Heart right ventricle (tissue), 16 donors: ENCODE results near the gene FCER1G. TPM values are rescaled to one million over a fixed set of nuclear protein-coding genes. Genes with fewer than 3 reads are reported as not detected.

ENCODE experiments used
- ATAC-seq, 8 donors: fragments of 200-7000 bp; cut with Tn5 transposase; one replicate each; pipeline ENCODE4 v1.9.1; 2020; ENCODE audit warnings: mild to moderate bottlenecking in 8 of 8, moderate library complexity in 8 of 8, moderate number of reproducible peaks in 1 of 8
- DNase-seq, 2 donors: peaks; one replicate each; pipeline ENCODE4 v3.0.0-alpha.2; 2020
- H3K27ac ChIP-seq, 10 donors: fragments of 200-600 bp; sonication (generic) in 2 of 10; one replicate each; pipeline versions ENCODE4 v1.5.0 to v1.8.0; 2020 to 2022; ENCODE audit warnings: mild to moderate bottlenecking in 3 of 10
- H3K27me3 ChIP-seq, 7 donors: fragments of 200-600 bp; one replicate each; pipeline ENCODE4 v1.8.0; 2021 to 2022; ENCODE audit warnings: mild to moderate bottlenecking in 2 of 7
- H3K36me3 ChIP-seq, 9 donors: fragments of 200-600 bp; sonication (generic) in 1 of 9; one replicate each; pipeline versions ENCODE4 v1.5.0 to v1.8.0; 2020 to 2022; ENCODE audit warnings: mild to moderate bottlenecking in 2 of 9
- H3K4me1 ChIP-seq, 9 donors: fragments of 200-600 bp; sonication (generic) in 1 of 9; one replicate each; pipeline versions ENCODE4 v1.5.0 to v1.8.0; 2020 to 2022; ENCODE audit warnings: mild to moderate bottlenecking in 4 of 9
- H3K4me3 ChIP-seq, 10 donors: fragments of 200-600 bp; sonication (generic) in 2 of 10; one replicate each; pipeline versions ENCODE4 v1.5.0 to v1.8.0; 2020 to 2022; ENCODE audit warnings: mild to moderate bottlenecking in 7 of 10, moderate library complexity in 2 of 10
- H3K9me3 ChIP-seq, 11 donors: fragments of 200-600 bp in 10 of 11; sonication (generic) in 2 of 11; one replicate each; pipeline versions ENCODE4 v1.5.0 to v1.8.0; 2013 to 2022; ENCODE audit warnings: mild to moderate bottlenecking in 2 of 11, control low read depth in 1 of 11, moderate library complexity in 1 of 11
- WGBS, 2 donors: extraction: QIAGEN DNeasy Blood & Tissue Kit; methylation state at CpG; one replicate each; pipeline ENCODE4 v1.1.7; 2013; ENCODE audit warnings: inconsistent platforms in 1 of 2; 5-methylcytosine and 5-hydroxymethylcytosine counted together
- intact Hi-C, 10 donors: fragments of 100-400 bp; cut with DNase I; formaldehyde crosslinking; loops; one replicate each; pipeline versions ENCODE4 v1.11.1 to v1.14.2; 2022
- polyA plus RNA-seq, 2 donors: library from polyadenylated mRNA; stranded (reverse); fragments of 200-250 nt; gene quantifications; one replicate each; pipeline ENCODE4 v1.2.3, GENCODE V29; 2013
- total RNA-seq, 10 donors: library from RNA; stranded (reverse); fragmentation: NEBNext Ultra II Directional in 3 of 10; extraction: Animal tissue kit (Norgen Biotek cat#: 25700) in 3 of 10; gene quantifications; one replicate each; pipeline versions ENCODE4 v1.2.1 to v1.2.4, GENCODE V29; 2021 to 2023
- TF ChIP-seq, protein P1 (sequence below), 9 donors: fragments of 200-600 bp; sonication (generic) in 2 of 9; IDR thresholded peaks; one replicate each; pipeline versions ENCODE4 v1.5.0 to v1.8.0; 2021 to 2022; ENCODE audit warnings: antibody characterized with exemption in 9 of 9, mild to moderate bottlenecking in 5 of 9, moderate library complexity in 1 of 9
- donor health status: Arrhythmogenic right ventricular cardiomyopathy.
- donor health status: ischemic (EF 13 %, LVEDD 7.1; RV severe dilation, severe dysfunction).
- donor health status: healthy with polysubstance abuse.
- donor health status: DM: no; HTN: yes; CAD: no.
- donor health status: DM: no; HTN: no; CAD: no.
- donor health status: ischemic (EF 25% LVEDD 6.9; RV normal size, moderate dysfunction).
- donor health status: ischemic (EF 25% LVEDD 5.7; RV mildly dilated, moderate dysfunction).
- donor health status: healthy.
- donor health status: DM: yes; HTN: yes; CAD: no.
- donor health status: Ischemic cardiomyopathy.
- donor health status: ischemic (EF 35%, LVEDD 5.7; RV mildly dilated, moderate dysfunction).
- donor health status: nonischemic (EF 11% LVEDD 7.7; RV severe dilation, severe dysfunction).
- donor health status: DM: yes; HTN: yes; CAD: no.
- donor health status: PGD.
- donor health status: ischemic (EF 29% LVEDD 5.4; RV normal size, mild dysfunction).
- donor health status: nonischemic (EF 23%, LVEDD 6.1; RV moderate dilation, normal function).

The FCER1G gene
- total and polyA plus RNA-seq, 12 donors = 2.0 to 65.8 (median 11.5) TPM

DNA sequence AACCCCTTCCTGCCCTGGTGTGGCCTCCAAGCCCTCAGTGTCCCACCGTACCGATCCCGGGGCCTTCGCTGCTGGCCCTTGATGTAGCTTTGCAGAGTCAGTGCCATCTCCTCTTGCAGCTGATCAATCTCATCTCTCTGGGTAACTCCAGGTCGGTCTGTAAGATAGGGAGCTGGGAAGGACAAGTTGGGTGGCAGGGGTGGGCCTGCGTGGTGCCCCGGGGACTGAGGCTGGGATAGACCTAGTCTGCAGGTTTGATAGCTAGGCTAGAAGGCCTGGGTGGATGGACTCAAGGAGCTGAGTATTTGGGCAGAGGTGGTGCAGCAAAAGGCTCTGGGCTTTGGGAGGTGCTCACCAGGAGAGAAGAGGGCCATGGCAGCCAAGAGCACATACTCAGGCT, 15.7 kb downstream of the FCER1G start:
- TF ChIP-seq, protein P1, sequence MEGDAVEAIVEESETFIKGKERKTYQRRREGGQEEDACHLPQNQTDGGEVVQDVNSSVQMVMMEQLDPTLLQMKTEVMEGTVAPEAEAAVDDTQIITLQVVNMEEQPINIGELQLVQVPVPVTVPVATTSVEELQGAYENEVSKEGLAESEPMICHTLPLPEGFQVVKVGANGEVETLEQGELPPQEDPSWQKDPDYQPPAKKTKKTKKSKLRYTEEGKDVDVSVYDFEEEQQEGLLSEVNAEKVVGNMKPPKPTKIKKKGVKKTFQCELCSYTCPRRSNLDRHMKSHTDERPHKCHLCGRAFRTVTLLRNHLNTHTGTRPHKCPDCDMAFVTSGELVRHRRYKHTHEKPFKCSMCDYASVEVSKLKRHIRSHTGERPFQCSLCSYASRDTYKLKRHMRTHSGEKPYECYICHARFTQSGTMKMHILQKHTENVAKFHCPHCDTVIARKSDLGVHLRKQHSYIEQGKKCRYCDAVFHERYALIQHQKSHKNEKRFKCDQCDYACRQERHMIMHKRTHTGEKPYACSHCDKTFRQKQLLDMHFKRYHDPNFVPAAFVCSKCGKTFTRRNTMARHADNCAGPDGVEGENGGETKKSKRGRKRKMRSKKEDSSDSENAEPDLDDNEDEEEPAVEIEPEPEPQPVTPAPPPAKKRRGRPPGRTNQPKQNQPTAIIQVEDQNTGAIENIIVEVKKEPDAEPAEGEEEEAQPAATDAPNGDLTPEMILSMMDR (IDR thresholded peaks at IDR 0.05) = no peak
- DNase-seq (no peak), ATAC-seq (no peak)
- 95% methylated on average over 7 of the region's 7 CpGs for WGBS, 2 donors
- peaks cover 0 to 35% (median 25%) of the 10 kb centered on the region in 9 donors for H3K36me3 ChIP-seq
- no peaks in the 10 kb centered on the region for H3K27me3 ChIP-seq
- H3K4me3 ChIP-seq = no peak overlapping the region
- intact Hi-C loops = loop anchor here in 2 of 10 donors (5.0 to 10.0 kb wide), 2 partner anchors 54 to 57 kb away; no protein-coding TSS in a partner anchor
- peaks cover 6 to 21% (median 20%) of the 10 kb centered on the region in 9 donors for H3K4me1 ChIP-seq
- H3K27ac ChIP-seq = no peak overlapping the region
- H3K9me3 ChIP-seq = no peaks in the 10 kb centered on the region

DNA sequence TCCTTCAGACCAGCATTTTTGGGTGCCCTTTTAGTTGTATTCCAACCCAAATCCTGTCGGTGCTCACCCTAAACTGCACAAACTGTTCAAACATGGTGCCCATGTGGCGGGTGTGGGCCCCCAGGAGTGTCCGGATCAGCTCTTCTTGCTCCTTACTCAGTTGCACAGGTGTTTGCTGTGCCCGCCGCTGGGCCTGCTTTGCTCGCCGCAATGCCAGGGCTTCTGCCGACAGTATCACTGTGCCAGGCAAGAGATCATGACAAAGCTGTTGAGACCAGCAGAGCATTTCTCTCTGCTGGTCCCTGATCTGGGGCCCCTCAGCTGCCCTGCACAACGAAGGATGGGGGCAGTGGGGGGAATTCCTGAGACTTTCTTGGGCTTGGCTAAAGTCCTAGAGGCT, 18.0 kb downstream of the FCER1G start:
- no peak overlapping the region for H3K4me3 ChIP-seq
- ATAC-seq (no peak), DNase-seq (no peak)
- H3K9me3 ChIP-seq = no peaks in the 10 kb centered on the region
- no peaks in the 10 kb centered on the region for H3K27me3 ChIP-seq
- no peak overlapping the region for H3K27ac ChIP-seq
- H3K36me3 ChIP-seq = peaks cover 0 to 32% (median 25%) of the 10 kb centered on the region in 9 donors
- TF ChIP-seq, protein P1 (IDR thresholded peaks at IDR 0.05) = no peak
- intact Hi-C loops = loop anchor here in 2 of 10 donors (5.0 to 10.0 kb wide), 2 partner anchors 52 to 54 kb away; no protein-coding TSS in a partner anchor
- peaks cover 0 to 2% (median under 1%) of the 10 kb centered on the region in 9 donors for H3K4me1 ChIP-seq
- 83 to 85% methylated on average over 9 of the region's 9 CpGs for WGBS, 2 donors

DNA sequence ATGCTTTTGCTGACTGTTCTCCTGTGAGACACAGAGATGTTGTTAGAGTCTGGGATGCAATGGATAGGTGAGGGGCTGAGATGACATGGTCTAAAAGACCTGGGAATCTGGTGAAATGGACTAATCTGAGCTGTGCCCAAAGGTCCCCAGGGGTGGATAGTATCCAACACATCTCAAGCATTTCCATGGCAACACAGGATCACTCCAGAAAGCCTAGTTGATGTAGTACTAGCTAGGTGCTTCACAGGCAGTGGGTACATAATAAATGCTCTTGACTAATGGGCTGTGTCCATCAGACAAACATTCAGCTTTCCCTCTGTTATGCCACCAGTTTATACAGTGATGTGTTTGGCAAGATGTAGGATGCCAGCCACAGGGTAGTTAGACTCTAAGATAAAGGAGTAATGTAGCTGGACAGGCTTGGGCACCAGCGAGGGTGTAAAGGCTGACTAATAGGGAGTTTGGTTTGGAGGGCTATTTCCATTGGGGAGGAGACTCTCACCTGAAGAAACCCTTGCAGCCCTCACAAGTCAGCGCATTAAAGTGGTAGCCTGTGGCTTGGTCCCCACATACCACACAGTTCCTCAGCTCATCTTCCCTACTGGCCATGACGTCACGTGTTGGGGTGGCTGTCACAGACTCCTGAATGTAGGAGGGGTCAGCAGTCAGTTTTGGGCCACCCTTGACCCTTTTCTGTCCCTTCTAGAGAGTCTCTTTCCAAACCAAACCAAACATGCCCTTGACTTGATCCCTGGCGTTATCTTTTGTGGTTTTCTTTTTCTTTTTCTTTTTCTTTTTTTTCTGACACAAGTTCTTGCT, 21.1 kb downstream of the FCER1G start:
- 82 to 83% methylated on average over 5 of the region's 5 CpGs for WGBS, 2 donors
- TF ChIP-seq, protein P1 (IDR thresholded peaks at IDR 0.05) = no peak
- Histone ChIP-seq H3K4me1 (no peaks in the 10 kb centered on the region), H3K36me3 (peaks cover 0 to 1% (median 0%) of the 10 kb centered on the region in 9 donors), H3K9me3 (no peaks in the 10 kb centered on the region), H3K4me3 (no peak overlapping the region), H3K27ac (no peak overlapping the region), H3K27me3 (no peaks in the 10 kb centered on the region)
- DNase-seq (no peak), ATAC-seq (no peak)
- intact Hi-C loops = loop anchor here in 1 of 10 donors (10.0 kb wide), 1 partner anchor 49 kb away; no protein-coding TSS in a partner anchor

DNA sequence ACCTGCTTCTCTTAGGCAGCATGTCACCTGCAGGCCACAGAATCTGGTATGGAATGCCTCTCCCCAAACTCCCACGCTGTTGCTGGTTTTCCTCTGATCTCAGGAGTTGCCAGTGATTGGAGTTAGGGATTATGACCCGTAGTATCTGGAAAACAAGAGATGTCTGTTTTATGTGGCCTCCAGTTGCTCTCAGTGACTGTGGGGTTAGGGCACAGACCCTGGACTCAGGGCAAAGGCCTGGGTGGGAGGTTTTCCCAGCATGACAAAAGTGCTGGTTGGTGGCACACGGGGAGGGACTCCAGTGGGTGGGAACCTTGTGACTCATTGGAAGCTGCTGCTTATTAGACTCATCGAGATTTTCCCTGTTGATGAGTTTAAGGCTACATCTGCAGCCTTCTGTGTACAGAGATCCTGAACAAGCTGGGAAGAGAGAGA, 23.0 kb downstream of the FCER1G start, which contains the start of gene NR1I3:
Gene NR1I3 (minus strand): TSS at position 165 of the 435 bp plus-strand sequence. CDS start 1,638 bp downstream, outside the sequence.
- no peaks in the 10 kb centered on the region for H3K36me3 ChIP-seq
- H3K27ac ChIP-seq = no peak within 1 kb of the TSS
- ATAC-seq (peak in 1 of 8 donors; percentile 29), DNase-seq (no peak)
- WGBS, 2 donors = 60 to 61% methylated on average over 4 of the region's 4 CpGs
- intact Hi-C loops = loop anchor here in 1 of 10 donors (10.0 kb wide), 1 partner anchor 47 kb away; no protein-coding TSS in a partner anchor
- H3K9me3 ChIP-seq = no peaks in the 10 kb centered on the region
- H3K27me3 ChIP-seq = no peaks in the 10 kb centered on the region
- no peak within 1 kb of the TSS for H3K4me3 ChIP-seq
- TF ChIP-seq, protein P1 (IDR thresholded peaks at IDR 0.05) = no peak
- H3K4me1 ChIP-seq = no peaks in the 10 kb centered on the region
